Uterus (tissue), 4 donors: ENCODE measurements around the gene TRIM17. TPM values are rescaled to one million over a fixed set of nuclear protein-coding genes. Genes with fewer than 3 reads are reported as not detected.

Source experiments
- DNase-seq, 2 donors: peaks; one replicate each; pipeline ENCODE4 v3.0.0-alpha.2; 2019 to 2020
- H3K27ac ChIP-seq, 2 donors: fragments of 200-600 bp; sonication (generic); 1 replicate in 1 of 2; 2 replicates in 1 of 2; pipeline ENCODE4 v1.5.1; 2016 to 2018
- H3K27me3 ChIP-seq, 2 donors: fragments of 200-600 bp; sonication (generic); one replicate each; pipeline ENCODE4 v1.5.1; 2018 to 2019; ENCODE audit warnings: control low read depth in 1 of 2
- H3K36me3 ChIP-seq, 2 donors: fragments of 200-600 bp; sonication (generic); one replicate each; pipeline ENCODE4 v1.5.1; 2019; ENCODE audit warnings: control low read depth in 1 of 2
- H3K4me1 ChIP-seq, 2 donors: fragments of 200-600 bp; sonication (generic); one replicate each; pipeline ENCODE4 v1.5.1; 2018 to 2019; ENCODE audit warnings: control low read depth in 1 of 2
- H3K4me3 ChIP-seq, 2 donors: fragments of 200-600 bp; sonication (generic); 1 replicate in 1 of 2; 2 replicates in 1 of 2; pipeline ENCODE4 v1.5.1; 2018 to 2019; ENCODE audit warnings: mild to moderate bottlenecking in 1 of 2
- H3K9me3 ChIP-seq, 2 donors: fragments of 200-600 bp; sonication (generic); one replicate each; pipeline ENCODE4 v1.5.1; 2019; ENCODE audit warnings: control low read depth in 1 of 2
- CTCF ChIP-seq, 4 experiments: fragments of 200-600 bp in 2 of 4; fragments of 450-650 bp in 2 of 4; sonication (generic) in 2 of 4; IDR thresholded peaks; one replicate each; pipeline ENCODE4 v1.5.1; 2016 to 2019; ENCODE audit warnings: antibody characterized with exemption in 4 of 4, mild to moderate bottlenecking in 2 of 4, moderate library complexity in 1 of 4
- POLR2A ChIP-seq, 2 donors: fragments of 450-650 bp; IDR thresholded peaks; one replicate each; pipeline ENCODE4 v1.6.1; 2016; ENCODE audit warnings: antibody characterized with exemption in 2 of 2, mild to moderate bottlenecking in 1 of 2, moderate library complexity in 1 of 2
- intact Hi-C: fragments of 100-400 bp; cut with DNase I; formaldehyde crosslinking; loops from one replicate; pipeline ENCODE4 v1.15.1; 2023; ENCODE audit warnings: low total_unique reads
- total RNA-seq, 4 donors: library from RNA; depleted of rRNA in 3 of 4; stranded (reverse); fragments of >200 nt in 3 of 4; gene quantifications; one replicate each; pipeline versions ENCODE4 v1.1.0 to v1.2.4, GENCODE V29; 2014 to 2023
- donor health status: DM: yes; HTN: yes; CAD: no.

Gene TRIM17
- total RNA-seq, 4 donors from 2014 or later: 3.2 to 5.9 TPM; not detected in 2

- no peak overlapping the region for H3K4me3 ChIP-seq
- DNase-seq: no peak
- intact Hi-C loops: no loop called here
- H3K9me3 ChIP-seq: no peaks in the 10 kb centered on the region
- H3K4me1 ChIP-seq: no peaks in the 10 kb centered on the region
- H3K27ac ChIP-seq: no peak overlapping the region
- peaks cover 8 to 50% of the 10 kb centered on the region in 2 donors for H3K27me3 ChIP-seq
- H3K36me3 ChIP-seq: no peaks in the 10 kb centered on the region
- TF ChIP-seq CTCF (IDR thresholded peaks at IDR 0.05): no peak
- TF ChIP-seq POLR2A (IDR thresholded peaks at IDR 0.05): no peak
Measured at GRCh38 chr1:228463559-228464455, 47.1 kb upstream of the TRIM17 start.

- DNase-seq: no peak
- peaks cover 8 to 45% of the 10 kb centered on the region in 2 donors for H3K27me3 ChIP-seq
- H3K4me1 ChIP-seq: no peaks in the 10 kb centered on the region
- H3K36me3 ChIP-seq: no peaks in the 10 kb centered on the region
- H3K27ac ChIP-seq: no peak overlapping the region
- intact Hi-C loops: no loop called here
- H3K9me3 ChIP-seq: no peaks in the 10 kb centered on the region
- TF ChIP-seq CTCF (IDR thresholded peaks at IDR 0.05): no peak
- no peak for TF ChIP-seq POLR2A (IDR thresholded peaks at IDR 0.05)
- H3K4me3 ChIP-seq: no peak overlapping the region
Measured at GRCh38 chr1:228463009-228463558, 46.4 kb upstream of the TRIM17 start.

- H3K9me3 ChIP-seq: no peaks in the 10 kb centered on the region
- peaks cover 8 to 45% of the 10 kb centered on the region in 2 donors for H3K27me3 ChIP-seq
- H3K27ac ChIP-seq: no peak overlapping the region
- H3K4me3 ChIP-seq: no peak overlapping the region
- TF ChIP-seq CTCF (IDR thresholded peaks at IDR 0.05) (no peak), POLR2A (IDR thresholded peaks at IDR 0.05) (no peak)
- no peaks in the 10 kb centered on the region for H3K36me3 ChIP-seq
- H3K4me1 ChIP-seq: no peaks in the 10 kb centered on the region
- intact Hi-C loops: no loop called here
- no peak for DNase-seq
Measured at GRCh38 chr1:228462560-228462959, 45.9 kb upstream of the TRIM17 start.

GRCh38 chr1:228460821-228461220 is 44.2 kb upstream of the TRIM17 start:
- Histone ChIP-seq H3K27ac (no peak overlapping the region), H3K27me3 (peaks cover 8 to 44% of the 10 kb centered on the region in 2 donors), H3K36me3 (no peaks in the 10 kb centered on the region), H3K4me1 (no peaks in the 10 kb centered on the region), H3K4me3 (no peak overlapping the region), H3K9me3 (no peaks in the 10 kb centered on the region)
- no peak for DNase-seq
- TF ChIP-seq CTCF (IDR thresholded peaks at IDR 0.05) (no peak), POLR2A (IDR thresholded peaks at IDR 0.05) (no peak)
- intact Hi-C loops: no loop called here
